Gastrocnemius medialis (tissue), 4 donors: Measurements from ENCODE around the gene DCBLD2. TPM values are rescaled to one million over a fixed set of nuclear protein-coding genes. Genes with fewer than 3 reads are reported as not detected.

Source experiments
- ATAC-seq, 2 donors: fragments of 150-250 bp; one replicate each; pipeline ENCODE4 v1.9.1; 2016
- DNase-seq, 2 donors: peaks; one replicate each; pipeline ENCODE4 v3.0.0-alpha.2; 2019
- H3K27ac ChIP-seq, 4 donors: fragments of 200-600 bp; sonication (generic); 1 replicate in 1 of 4; 2 replicates in 3 of 4; pipeline ENCODE4 v1.5.1; 2016 to 2018; ENCODE audit warnings: mild to moderate bottlenecking in 2 of 4, moderate library complexity in 1 of 4
- H3K27me3 ChIP-seq, 3 donors: fragments of 200-600 bp; sonication (generic) in 2 of 3; 1 replicate in 1 of 3; 2 replicates in 2 of 3; pipeline versions ENCODE4 v1.5.1 to v1.6.0; 2016 to 2019; ENCODE audit warnings: mild to moderate bottlenecking in 1 of 3, moderate library complexity in 1 of 3
- H3K36me3 ChIP-seq, 2 donors: fragments of 200-600 bp; sonication (generic) in 1 of 2; one replicate each; pipeline ENCODE4 v1.5.1; 2017 to 2018
- H3K4me1 ChIP-seq, 2 donors: fragments of 200-600 bp; sonication (generic) in 1 of 2; one replicate each; pipeline ENCODE4 v1.5.1; 2016 to 2017; ENCODE audit warnings: mild to moderate bottlenecking in 2 of 2
- H3K4me3 ChIP-seq, 4 donors: fragments of 200-600 bp; sonication (generic) in 3 of 4; 1 replicate in 1 of 4; 2 replicates in 3 of 4; pipeline ENCODE4 v1.5.1; 2016 to 2019; ENCODE audit warnings: mild to moderate bottlenecking in 2 of 4
- H3K9me3 ChIP-seq, 3 donors: fragments of 200-600 bp; sonication (generic) in 2 of 3; 1 replicate in 1 of 3; 2 replicates in 2 of 3; pipeline ENCODE4 v1.5.1; 2016 to 2019
- CTCF ChIP-seq, 5 experiments: fragments of 450-650 bp in 3 of 5; fragments of 200-600 bp in 2 of 5; sonication (generic) in 2 of 5; IDR thresholded peaks in 4 of 5; conservative IDR thresholded peaks in 1 of 5; 1 replicate in 4 of 5; 2 replicates in 1 of 5; pipeline ENCODE4 v1.5.1; 2016 to 2019; ENCODE audit warnings: antibody characterized with exemption in 5 of 5, mild to moderate bottlenecking in 3 of 5, moderate library complexity in 3 of 5
- POLR2A ChIP-seq, 2 donors: fragments of 450-650 bp; IDR thresholded peaks; one replicate each; pipeline ENCODE4 v1.6.1; 2017; ENCODE audit warnings: antibody characterized with exemption in 2 of 2, mild to moderate bottlenecking in 2 of 2, moderate library complexity in 2 of 2
- in situ Hi-C, 4 donors: fragments of 200-750 bp; cut with MboI; loops; one replicate each; pipeline versions ENCODE4 v1.15.0 to v1.8.0; 2017; ENCODE audit warnings: low sequenced_read_pairs in 4 of 4
- intact Hi-C: fragments of 100-400 bp; cut with DNase I; formaldehyde crosslinking; loops from one replicate; pipeline ENCODE4 v1.15.1; 2023; ENCODE audit warnings: low total_unique reads
- total RNA-seq, 4 donors: library from RNA; depleted of rRNA; stranded (reverse); fragments of >200 nt; gene quantifications; one replicate each; pipeline versions ENCODE4 v1.1.0 to v1.2.3, GENCODE V29; 2016

Gene DCBLD2
- total RNA-seq, 4 donors from 2014 or later: 5.6 to 9.0 (median 6.7) TPM

GRCh38 chr3:98801043-98801747 is 100.3 kb downstream of the DCBLD2 start:
- ATAC-seq (no peak), DNase-seq (no peak)
- H3K27me3 ChIP-seq: no peaks in the 10 kb centered on the region
- TF ChIP-seq CTCF (IDR thresholded peaks at IDR 0.05 in 4 of 5, conservative IDR thresholded peaks at IDR 0.05 in 1 of 5) (no peak), POLR2A (IDR thresholded peaks at IDR 0.05) (no peak)
- no peak overlapping the region for H3K4me3 ChIP-seq
- intact Hi-C loops (no loop called here), in situ Hi-C loops (loop anchor here in 2 of 4 donors (25.0 kb wide), 3 partner anchors 361 to 961 kb away; partner anchors contain the start of gene GABRR3 (in 1 of the 2))
- no peaks in the 10 kb centered on the region for H3K9me3 ChIP-seq
- no peak overlapping the region for H3K27ac ChIP-seq
- peaks cover 0 to 20% of the 10 kb centered on the region in 2 donors for H3K36me3 ChIP-seq
- H3K4me1 ChIP-seq: no peaks in the 10 kb centered on the region

- Histone ChIP-seq H3K4me3 (no peak overlapping the region), H3K27ac (no peak overlapping the region), H3K4me1 (no peaks in the 10 kb centered on the region), H3K27me3 (no peaks in the 10 kb centered on the region), H3K36me3 (peaks cover 0 to 14% of the 10 kb centered on the region in 2 donors), H3K9me3 (no peaks in the 10 kb centered on the region)
- in situ Hi-C loops: loop anchor here in 2 of 4 donors (25.0 kb wide), 3 partner anchors 362 to 962 kb away; partner anchors contain the start of gene GABRR3 (in 1 of the 2)
- ATAC-seq (no peak), DNase-seq (no peak)
- intact Hi-C loops: no loop called here
- TF ChIP-seq CTCF (IDR thresholded peaks at IDR 0.05 in 4 of 5, conservative IDR thresholded peaks at IDR 0.05 in 1 of 5) (no peak), POLR2A (IDR thresholded peaks at IDR 0.05) (no peak)
Observed at GRCh38 chr3:98800401-98800800, 101.1 kb downstream of the DCBLD2 start.

GRCh38 chr3:98799479-98799878 is 102.0 kb downstream of the DCBLD2 start:
- no peak for DNase-seq
- intact Hi-C loops (loop anchor here (5.0 kb wide), 1 partner anchor 197 kb away; no protein-coding TSS in a partner anchor), in situ Hi-C loops (no loop called here)
- H3K9me3 ChIP-seq: no peaks in the 10 kb centered on the region
- H3K27ac ChIP-seq: no peak overlapping the region
- TF ChIP-seq POLR2A (IDR thresholded peaks at IDR 0.05) (no peak), CTCF (IDR thresholded peaks at IDR 0.05 in 4 of 5, conservative IDR thresholded peaks at IDR 0.05 in 1 of 5) (no peak)
- no peak overlapping the region for H3K4me3 ChIP-seq
- H3K36me3 ChIP-seq: peaks cover 0 to 15% of the 10 kb centered on the region in 2 donors
- H3K27me3 ChIP-seq: no peaks in the 10 kb centered on the region
- H3K4me1 ChIP-seq: no peaks in the 10 kb centered on the region
- ATAC-seq: no peak

- no peaks in the 10 kb centered on the region for H3K9me3 ChIP-seq
- DNase-seq: no peak
- ATAC-seq: no peak
- no peaks in the 10 kb centered on the region for H3K4me1 ChIP-seq
- TF ChIP-seq POLR2A (IDR thresholded peaks at IDR 0.05) (no peak), CTCF (IDR thresholded peaks at IDR 0.05 in 4 of 5, conservative IDR thresholded peaks at IDR 0.05 in 1 of 5) (peak in 3 of 5 experiments; percentile 9 to 43 (median 19))
- no peak overlapping the region for H3K4me3 ChIP-seq
- no peak overlapping the region for H3K27ac ChIP-seq
- intact Hi-C loops (loop anchor here (5.0 kb wide), 1 partner anchor 197 kb away; no protein-coding TSS in a partner anchor), in situ Hi-C loops (no loop called here)
- H3K27me3 ChIP-seq: no peaks in the 10 kb centered on the region
- H3K36me3 ChIP-seq: peaks cover 0 to 16% of the 10 kb centered on the region in 2 donors
Observed at GRCh38 chr3:98798820-98799219, 102.7 kb downstream of the DCBLD2 start.
